B cell (primary cell): Measurements from ENCODE around the gene ATG16L1. TPM values are rescaled to one million over a fixed set of nuclear protein-coding genes. Genes with fewer than 3 reads are reported as not detected.

Experiments used
- ATAC-seq: fragments of 200-7000 bp; cut with Tn5 transposase; one replicate; pipeline ENCODE4 v1.10.0; 2021; ENCODE audit warnings: low read depth, mild to moderate bottlenecking, moderate number of reproducible peaks, moderate library complexity
- CTCF ChIA-PET: fragments of 350-600 bp; sonication (Branson Sonifier 250); formaldehyde crosslinking; loops from one replicate; lab custom pipeline; 2021; ENCODE audit warnings: antibody characterized with exemption, inconsistent platforms; lab: Charles Lee
- POLR2A ChIA-PET: fragments of 350-600 bp; sonication (Branson Sonifier 250); formaldehyde crosslinking; loops from one replicate; lab custom pipeline; 2021; ENCODE audit warnings: antibody characterized with exemption; lab: Charles Lee
- DNase-seq: peaks from one replicate; pipeline ENCODE4 v3.0.0; 2013
- H2AFZ ChIP-seq: 2 replicates; pipeline ENCODE4 v1.6.1; 2012; ENCODE audit warnings: mild to moderate bottlenecking, low read depth, low read length; ENCODE audit not compliant: insufficient read depth, poor library complexity, severe bottlenecking
- H3K27ac ChIP-seq, 2 donors: 1 replicate in 1 of 2; 2 replicates in 1 of 2; pipeline ENCODE4 v1.5.1; 2012 to 2013; ENCODE audit warnings: low read length in 2 of 2, mild to moderate bottlenecking in 2 of 2, moderate library complexity in 1 of 2
- H3K27me3 ChIP-seq, 4 experiments: fragments of 200-600 bp in 1 of 4; sonication (generic) in 1 of 4; replicated peaks in 1 of 4; 1 replicate in 2 of 4; 2 replicates in 2 of 4; pipeline versions ENCODE4 v1.6.1 to v1.7.0; 2013 to 2016; ENCODE audit warnings: low read length in 3 of 4, mild to moderate bottlenecking in 2 of 4, mixed read lengths in 1 of 4, moderate library complexity in 1 of 4; ENCODE audit not compliant: insufficient read depth in 4 of 4, control insufficient read depth in 3 of 4; ENCODE audit errors: control extremely low read depth in 1 of 4
- H3K36me3 ChIP-seq, 2 experiments: replicated peaks in 1 of 2; 1 replicate in 1 of 2; 2 replicates in 1 of 2; pipeline versions ENCODE4 v1.6.1 to v1.7.1; 2013; ENCODE audit warnings: low read length in 1 of 2; ENCODE audit not compliant: insufficient read depth in 2 of 2, control insufficient read depth in 1 of 2; ENCODE audit errors: control extremely low read depth in 1 of 2, extremely low read depth in 1 of 2
- H3K4me1 ChIP-seq, 2 donors: fragments of 200-600 bp in 1 of 2; sonication (generic) in 1 of 2; 1 replicate in 1 of 2; 2 replicates in 1 of 2; pipeline versions ENCODE4 v1.5.1 to v1.6.1; 2013 to 2017; ENCODE audit warnings: low read length in 2 of 2; ENCODE audit not compliant: control insufficient read depth in 2 of 2, insufficient read depth in 2 of 2
- H3K4me2 ChIP-seq: replicated peaks from 2 replicates; pipeline ENCODE3; 2012; ENCODE audit warnings: mild to moderate bottlenecking, low read depth, low read length; ENCODE audit not compliant: poor library complexity, severe bottlenecking
- H3K4me3 ChIP-seq, 5 experiments: fragments of 200-600 bp in 1 of 5; sonication (generic) in 1 of 5; 1 replicate in 3 of 5; 2 replicates in 2 of 5; pipeline versions ENCODE4 v1.5.1 to v1.7.0; 2011 to 2016; ENCODE audit warnings: low read length in 4 of 5, mild to moderate bottlenecking in 4 of 5, low read depth in 2 of 5, control low read depth in 1 of 5, moderate library complexity in 1 of 5; ENCODE audit not compliant: insufficient read depth in 1 of 5; ENCODE audit errors: control extremely low read depth in 1 of 5, extremely low read depth in 1 of 5
- H3K79me2 ChIP-seq: fragments of 200-600 bp; sonication (generic); one replicate; pipeline ENCODE4 v1.6.0; 2016; ENCODE audit warnings: low read length; ENCODE audit not compliant: control insufficient read depth, insufficient read depth
- H3K9ac ChIP-seq: fragments of 200-600 bp; sonication (generic); 2 replicates; pipeline ENCODE4 v1.6.1; 2017; ENCODE audit warnings: mild to moderate bottlenecking, low read length, moderate library complexity
- H3K9me3 ChIP-seq, 3 donors: one replicate each; pipeline versions ENCODE4 v1.6.1 to v1.7.1; 2013; ENCODE audit warnings: low read length in 2 of 3; ENCODE audit not compliant: control insufficient read depth in 2 of 3, insufficient read depth in 1 of 3; ENCODE audit errors: control extremely low read depth in 1 of 3
- H4K20me1 ChIP-seq: 2 replicates; pipeline ENCODE4 v1.6.0; 2012; ENCODE audit warnings: mild to moderate bottlenecking, low read length; ENCODE audit not compliant: insufficient read depth, control insufficient read depth, poor library complexity, severe bottlenecking
- H3K27ac Mint-ChIP-seq: one replicate; pipeline ENCODE4 v1.8.0; 2021; ENCODE audit warnings: mixed read lengths
- H3K27me3 Mint-ChIP-seq: one replicate; pipeline ENCODE4 v1.8.0; 2021; ENCODE audit warnings: mixed read lengths
- H3K4me1 Mint-ChIP-seq: one replicate; pipeline ENCODE4 v1.8.0; 2021; ENCODE audit warnings: mixed read lengths
- H3K4me3 Mint-ChIP-seq: one replicate; pipeline ENCODE4 v1.8.0; 2021; ENCODE audit warnings: mixed read lengths
- H3K9me3 Mint-ChIP-seq: one replicate; pipeline ENCODE4 v1.8.0; 2022; ENCODE audit warnings: mixed read lengths; ENCODE audit not compliant: insufficient read depth
- EZH2 ChIP-seq: IDR thresholded peaks from 2 replicates; pipeline ENCODE4 v1.6.1; 2012; ENCODE audit warnings: borderline replicate concordance, low read depth, mild to moderate bottlenecking, moderate library complexity, low read length; ENCODE audit not compliant: insufficient read depth, poor library complexity, severe bottlenecking
- WGBS: methylation state at CpG from one replicate; pipeline ENCODE4 v1.1.5; 2013; ENCODE audit warnings: missing lambda C conversion rate; ENCODE audit not compliant: insufficient coverage; 5-methylcytosine and 5-hydroxymethylcytosine counted together
- intact Hi-C: fragments of 100-400 bp; cut with micrococcal nuclease; formaldehyde crosslinking; loops from one replicate; pipeline ENCODE4 v1.10.0; 2022
- polyA plus RNA-seq: library from polyadenylated mRNA; depleted of rRNA; stranded (reverse); fragments of >200 nt; gene quantifications from 2 replicates; pipeline ENCODE4 v1.2.3, GENCODE V29; 2012
- total RNA-seq, 2 donors: library from RNA; stranded (reverse); fragments of 120-200 nt in 1 of 2; gene quantifications; 1 replicate in 1 of 2; 2 replicates in 1 of 2; pipeline versions ENCODE4 v1.2.3 to v1.2.4, GENCODE V29; 2013 to 2022
- TF ChIP-seq, protein P1 (sequence below): fragments of 200-600 bp; IDR thresholded peaks from one replicate; pipeline ENCODE4 v1.8.0; 2022; ENCODE audit warnings: antibody characterized with exemption, mild to moderate bottlenecking

ATG16L1 gene
- total and polyA plus RNA-seq, 2 donors (not counting 1 experiment from before 2014, with no cell fraction given), result 25.7 to 69.9 TPM

DNA sequence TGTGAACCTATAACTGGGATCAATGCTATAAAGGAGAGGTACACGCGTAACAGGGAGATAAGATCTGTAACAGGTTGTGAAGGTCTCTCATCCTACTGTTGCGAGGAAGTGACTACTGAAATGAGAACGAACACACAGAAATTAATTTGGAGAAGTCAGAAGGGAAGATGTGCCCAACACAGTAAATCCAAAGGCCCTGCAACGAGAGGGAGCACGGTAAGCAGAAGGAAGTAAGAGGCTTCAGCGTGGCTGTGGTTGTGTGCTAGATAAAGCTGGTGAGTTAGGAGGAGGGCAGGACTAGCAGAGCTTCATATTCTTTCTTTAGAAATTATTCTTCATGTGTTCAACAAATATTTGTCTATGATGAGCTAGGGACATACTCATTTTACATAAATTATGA lies 2.5 kb upstream of the ATG16L1 start:
- WGBS, result 44% methylated on average over 3 of the region's 7 CpGs
- TF ChIP-seq, protein P1, sequence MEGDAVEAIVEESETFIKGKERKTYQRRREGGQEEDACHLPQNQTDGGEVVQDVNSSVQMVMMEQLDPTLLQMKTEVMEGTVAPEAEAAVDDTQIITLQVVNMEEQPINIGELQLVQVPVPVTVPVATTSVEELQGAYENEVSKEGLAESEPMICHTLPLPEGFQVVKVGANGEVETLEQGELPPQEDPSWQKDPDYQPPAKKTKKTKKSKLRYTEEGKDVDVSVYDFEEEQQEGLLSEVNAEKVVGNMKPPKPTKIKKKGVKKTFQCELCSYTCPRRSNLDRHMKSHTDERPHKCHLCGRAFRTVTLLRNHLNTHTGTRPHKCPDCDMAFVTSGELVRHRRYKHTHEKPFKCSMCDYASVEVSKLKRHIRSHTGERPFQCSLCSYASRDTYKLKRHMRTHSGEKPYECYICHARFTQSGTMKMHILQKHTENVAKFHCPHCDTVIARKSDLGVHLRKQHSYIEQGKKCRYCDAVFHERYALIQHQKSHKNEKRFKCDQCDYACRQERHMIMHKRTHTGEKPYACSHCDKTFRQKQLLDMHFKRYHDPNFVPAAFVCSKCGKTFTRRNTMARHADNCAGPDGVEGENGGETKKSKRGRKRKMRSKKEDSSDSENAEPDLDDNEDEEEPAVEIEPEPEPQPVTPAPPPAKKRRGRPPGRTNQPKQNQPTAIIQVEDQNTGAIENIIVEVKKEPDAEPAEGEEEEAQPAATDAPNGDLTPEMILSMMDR, result no peak
- no peak for TF ChIP-seq EZH2
- no peak overlapping the region for H3K27ac Mint-ChIP-seq
- DNase-seq (no peak), ATAC-seq (no peak)
- Histone ChIP-seq H3K27ac (no peak overlapping the region), H4K20me1 (peaks cover 18% of the 10 kb centered on the region), H3K9ac (no peak overlapping the region), H3K4me3 (no peak overlapping the region), H3K36me3 (peaks cover 0 to 4% of the 10 kb centered on the region in 2 experiments), H3K27me3 (no peaks in the 10 kb centered on the region), H3K4me1 (peaks cover 18 to 23% of the 10 kb centered on the region in 2 donors), H3K4me2 (no peak overlapping the region), H3K9me3 (no peaks in the 10 kb centered on the region), H3K79me2 (peaks cover 26% of the 10 kb centered on the region), H2AFZ (peak overlapping the region; percentile 35)
- ChIA-PET POLR2A (no interaction called here), CTCF (interaction anchor here (1.1 to 3.8 kb wide), 3 partner anchors 14 to 395 kb away, joined by 3 to 28 read pairs (median 7); no protein-coding TSS in a partner anchor)
- no peak overlapping the region for H3K4me3 Mint-ChIP-seq
- no peaks in the 10 kb centered on the region for H3K9me3 Mint-ChIP-seq
- H3K4me1 Mint-ChIP-seq, result peaks cover 31% of the 10 kb centered on the region
- no peaks in the 10 kb centered on the region for H3K27me3 Mint-ChIP-seq
- intact Hi-C loops, result no loop called here

DNA sequence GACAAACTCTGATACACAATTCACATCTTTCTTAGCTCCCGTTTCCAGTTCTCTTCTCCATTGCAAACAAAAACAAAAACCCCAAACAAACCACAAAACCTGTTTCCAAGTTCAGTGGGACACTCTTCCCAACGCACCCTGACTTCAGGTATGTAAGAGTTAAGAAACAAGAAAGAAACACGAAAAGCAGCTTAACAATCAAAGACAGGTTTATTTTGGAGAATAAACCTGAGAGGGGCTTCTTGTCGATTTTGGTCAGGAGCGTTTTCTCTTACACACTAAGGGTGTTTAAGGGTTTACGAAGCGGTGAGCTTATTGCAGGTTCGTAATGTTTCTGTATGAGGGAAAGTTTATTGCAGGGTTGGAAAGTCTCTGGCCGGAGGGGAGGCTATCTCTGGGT lies 905 bp upstream of the ATG16L1 start:
- Histone ChIP-seq H3K27ac (peak overlapping the region in 1 of 2 donors; percentile 40), H2AFZ (peak overlapping the region; percentile 97), H3K4me2 (peak overlapping the region; percentile 81), H3K27me3 (no peaks in the 10 kb centered on the region), H3K4me3 (no peak overlapping the region), H4K20me1 (peaks cover 27% of the 10 kb centered on the region), H3K9ac (no peak overlapping the region), H3K79me2 (peaks cover 41% of the 10 kb centered on the region), H3K36me3 (peaks cover 0 to 10% of the 10 kb centered on the region in 2 experiments), H3K9me3 (no peaks in the 10 kb centered on the region), H3K4me1 (peaks cover 20 to 28% of the 10 kb centered on the region in 2 donors)
- DNase-seq (no peak), ATAC-seq (no peak)
- Mint-ChIP-seq H3K4me3 (peak overlapping the region; percentile 60), H3K9me3 (no peaks in the 10 kb centered on the region), H3K27me3 (no peaks in the 10 kb centered on the region), H3K4me1 (peaks cover 41% of the 10 kb centered on the region), H3K27ac (peak overlapping the region; percentile 91)
- intact Hi-C loops, result loop anchor here (2.0 to 5.0 kb wide), 4 partner anchors 48 to 174 kb away; no protein-coding TSS in a partner anchor
- ChIA-PET POLR2A (interaction anchor here (0.6 to 1.9 kb wide), 2 partner anchors 27 to 190 kb away, joined by 3 to 4 read pairs; partner anchors contain the start of gene INPP5D), CTCF (interaction anchor here (0.7 to 3.8 kb wide), 34 partner anchors 10 to 645 kb away, joined by 3 to 28 read pairs (median 4); partner anchors contain the start of gene INPP5D)
- WGBS, result 99% methylated on average over 7 of the region's 9 CpGs
- TF ChIP-seq EZH2, result no peak
- TF ChIP-seq, protein P1, result no peak
